Testis (tissue), 2 donors: Measurements from ENCODE around the gene ITPK1.

Source experiments
- POLR2A ChIP-seq: fragments of 450-650 bp; IDR thresholded peaks from one replicate; pipeline ENCODE4 v1.6.1; 2017; ENCODE audit warnings: antibody characterized with exemption, mild to moderate bottlenecking, moderate library complexity
- TF ChIP-seq, protein P1 (sequence below), 3 experiments: fragments of 450-650 bp in 2 of 3; fragments of 200-600 bp in 1 of 3; sonication (generic) in 1 of 3; IDR thresholded peaks; one replicate each; pipeline ENCODE4 v1.5.1; 2016 to 2019; ENCODE audit warnings: antibody characterized with exemption in 3 of 3, mild to moderate bottlenecking in 2 of 3, moderate library complexity in 1 of 3

DNA sequence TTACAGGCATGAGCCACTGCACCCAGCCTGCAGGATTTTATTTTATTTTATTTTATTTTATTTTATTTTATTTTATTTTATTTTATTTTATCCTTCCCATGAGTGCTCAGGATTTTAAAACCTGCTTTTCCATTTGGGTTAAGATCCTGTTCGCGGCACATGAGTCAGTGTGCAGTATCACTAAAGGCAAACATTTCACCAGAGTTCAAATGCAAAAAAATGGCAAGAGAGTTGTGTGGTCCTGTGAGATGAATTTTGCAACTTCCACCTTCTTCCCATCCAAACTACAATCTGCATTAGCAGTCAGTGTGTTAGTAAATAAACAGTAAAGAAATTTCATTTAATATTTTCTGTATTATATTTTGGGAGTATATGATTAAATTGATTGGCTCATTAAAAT is 39.9 kb upstream of the ITPK1 start:
- TF ChIP-seq, protein P1, sequence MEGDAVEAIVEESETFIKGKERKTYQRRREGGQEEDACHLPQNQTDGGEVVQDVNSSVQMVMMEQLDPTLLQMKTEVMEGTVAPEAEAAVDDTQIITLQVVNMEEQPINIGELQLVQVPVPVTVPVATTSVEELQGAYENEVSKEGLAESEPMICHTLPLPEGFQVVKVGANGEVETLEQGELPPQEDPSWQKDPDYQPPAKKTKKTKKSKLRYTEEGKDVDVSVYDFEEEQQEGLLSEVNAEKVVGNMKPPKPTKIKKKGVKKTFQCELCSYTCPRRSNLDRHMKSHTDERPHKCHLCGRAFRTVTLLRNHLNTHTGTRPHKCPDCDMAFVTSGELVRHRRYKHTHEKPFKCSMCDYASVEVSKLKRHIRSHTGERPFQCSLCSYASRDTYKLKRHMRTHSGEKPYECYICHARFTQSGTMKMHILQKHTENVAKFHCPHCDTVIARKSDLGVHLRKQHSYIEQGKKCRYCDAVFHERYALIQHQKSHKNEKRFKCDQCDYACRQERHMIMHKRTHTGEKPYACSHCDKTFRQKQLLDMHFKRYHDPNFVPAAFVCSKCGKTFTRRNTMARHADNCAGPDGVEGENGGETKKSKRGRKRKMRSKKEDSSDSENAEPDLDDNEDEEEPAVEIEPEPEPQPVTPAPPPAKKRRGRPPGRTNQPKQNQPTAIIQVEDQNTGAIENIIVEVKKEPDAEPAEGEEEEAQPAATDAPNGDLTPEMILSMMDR (IDR thresholded peaks at IDR 0.05) = no peak
- TF ChIP-seq POLR2A = no peak
